Thoracic aorta endothelial cell (primary cell): Measurements from ENCODE around the gene ELOA. TPM values are rescaled to one million over a fixed set of nuclear protein-coding genes. Genes with fewer than 3 reads are reported as not detected.

Source experiments
- total RNA-seq: library from RNA; depleted of rRNA; stranded (reverse); fragments of >200 nt; gene quantifications from 2 replicates; pipeline ENCODE4 v1.2.3, GENCODE V29; 2012

The ELOA gene, protein sequence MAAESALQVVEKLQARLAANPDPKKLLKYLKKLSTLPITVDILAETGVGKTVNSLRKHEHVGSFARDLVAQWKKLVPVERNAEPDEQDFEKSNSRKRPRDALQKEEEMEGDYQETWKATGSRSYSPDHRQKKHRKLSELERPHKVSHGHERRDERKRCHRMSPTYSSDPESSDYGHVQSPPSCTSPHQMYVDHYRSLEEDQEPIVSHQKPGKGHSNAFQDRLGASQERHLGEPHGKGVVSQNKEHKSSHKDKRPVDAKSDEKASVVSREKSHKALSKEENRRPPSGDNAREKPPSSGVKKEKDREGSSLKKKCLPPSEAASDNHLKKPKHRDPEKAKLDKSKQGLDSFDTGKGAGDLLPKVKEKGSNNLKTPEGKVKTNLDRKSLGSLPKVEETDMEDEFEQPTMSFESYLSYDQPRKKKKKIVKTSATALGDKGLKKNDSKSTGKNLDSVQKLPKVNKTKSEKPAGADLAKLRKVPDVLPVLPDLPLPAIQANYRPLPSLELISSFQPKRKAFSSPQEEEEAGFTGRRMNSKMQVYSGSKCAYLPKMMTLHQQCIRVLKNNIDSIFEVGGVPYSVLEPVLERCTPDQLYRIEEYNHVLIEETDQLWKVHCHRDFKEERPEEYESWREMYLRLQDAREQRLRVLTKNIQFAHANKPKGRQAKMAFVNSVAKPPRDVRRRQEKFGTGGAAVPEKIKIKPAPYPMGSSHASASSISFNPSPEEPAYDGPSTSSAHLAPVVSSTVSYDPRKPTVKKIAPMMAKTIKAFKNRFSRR
- total RNA-seq, result 53.3 and 60.9 TPM in 2 replicates

DNA sequence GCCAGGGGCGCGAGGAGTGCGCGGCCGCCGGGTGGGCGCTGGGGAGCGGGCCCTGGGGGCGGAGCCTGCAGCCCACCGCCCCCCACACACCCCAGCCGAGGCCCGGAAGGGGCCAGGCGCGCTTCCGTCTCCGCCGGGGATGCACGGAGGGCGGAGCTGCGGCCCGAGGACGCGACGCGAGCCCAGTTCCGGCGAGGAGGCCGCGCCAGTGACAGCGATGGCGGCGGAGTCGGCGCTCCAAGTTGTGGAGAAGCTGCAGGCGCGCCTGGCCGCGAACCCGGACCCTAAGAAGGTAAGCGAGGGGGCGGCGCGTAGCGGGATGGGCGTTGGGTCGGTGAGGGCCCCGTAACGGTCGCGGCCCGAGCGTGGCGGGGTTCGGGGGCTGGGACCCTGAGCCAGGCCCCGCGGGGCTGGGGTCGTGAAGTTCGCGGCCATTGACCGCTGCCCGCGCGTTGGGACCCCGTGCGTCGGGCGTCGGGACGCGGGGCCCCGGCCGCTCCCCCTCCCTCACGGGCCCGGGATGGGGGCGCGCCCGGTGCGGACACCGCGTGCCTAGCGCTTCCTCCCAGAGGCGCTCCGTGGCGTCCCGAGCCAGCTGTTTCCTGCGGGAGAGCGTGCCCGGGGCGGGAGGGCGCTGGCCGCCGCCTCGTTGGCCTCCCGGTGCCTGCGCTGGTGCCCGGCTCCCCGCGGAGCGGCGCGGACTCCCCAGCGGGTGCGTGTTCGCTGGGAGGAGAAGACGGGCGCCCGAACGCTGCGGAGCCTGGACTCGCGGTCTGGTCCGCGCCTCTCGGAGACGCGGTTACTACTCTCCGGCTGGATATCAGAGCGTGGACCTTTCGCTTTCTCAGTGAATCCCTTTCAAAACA, at the start of gene ELOA:
Gene ELOA, plus strand, starts transcription at position 185 of the 866 bp plus-strand sequence. Its CDS starts 33 bp downstream, at position 218.

DNA sequence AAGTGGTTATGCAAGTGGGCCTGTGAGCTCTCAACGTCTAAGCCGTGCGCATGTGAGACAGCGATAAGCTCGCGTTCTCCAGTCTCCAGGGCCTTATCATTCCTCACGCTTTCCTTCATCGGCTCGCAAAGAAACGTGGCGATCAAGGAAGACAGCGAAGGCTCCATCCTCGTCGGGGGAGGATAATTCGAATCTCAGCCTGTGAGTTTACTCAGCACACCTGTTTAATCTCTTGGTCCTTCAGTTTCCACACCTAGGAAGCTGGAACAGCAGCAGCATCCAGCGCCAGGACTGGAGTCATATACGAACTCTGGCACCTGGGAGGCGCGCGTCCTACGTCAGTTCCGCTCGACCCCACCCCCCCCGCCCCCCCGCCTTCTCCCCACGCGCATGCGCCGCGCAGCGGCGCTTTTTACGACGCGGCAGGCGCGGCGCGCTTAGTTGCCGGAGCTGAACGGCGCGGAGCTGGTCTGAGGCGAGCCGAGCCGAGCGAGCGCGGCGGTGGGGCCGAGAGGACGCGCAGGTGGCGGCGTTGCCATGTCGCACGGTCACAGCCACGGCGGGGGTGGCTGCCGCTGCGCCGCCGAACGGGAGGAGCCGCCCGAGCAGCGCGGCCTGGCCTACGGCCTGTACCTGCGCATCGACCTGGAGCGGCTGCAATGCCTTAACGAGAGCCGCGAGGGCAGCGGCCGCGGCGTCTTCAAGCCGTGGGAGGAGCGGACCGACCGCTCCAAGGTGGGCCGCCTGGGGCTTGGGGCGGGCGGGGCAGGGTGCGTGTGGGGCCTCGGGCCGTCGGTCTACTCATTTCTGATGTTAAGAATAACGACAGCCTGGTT, 34.9 kb downstream of the ELOA start, which contains the start of gene PITHD1:
Gene PITHD1, plus strand, starts transcription at position 440 of the 836 bp plus-strand sequence. Its CDS starts 98 bp downstream, at position 538.

DNA sequence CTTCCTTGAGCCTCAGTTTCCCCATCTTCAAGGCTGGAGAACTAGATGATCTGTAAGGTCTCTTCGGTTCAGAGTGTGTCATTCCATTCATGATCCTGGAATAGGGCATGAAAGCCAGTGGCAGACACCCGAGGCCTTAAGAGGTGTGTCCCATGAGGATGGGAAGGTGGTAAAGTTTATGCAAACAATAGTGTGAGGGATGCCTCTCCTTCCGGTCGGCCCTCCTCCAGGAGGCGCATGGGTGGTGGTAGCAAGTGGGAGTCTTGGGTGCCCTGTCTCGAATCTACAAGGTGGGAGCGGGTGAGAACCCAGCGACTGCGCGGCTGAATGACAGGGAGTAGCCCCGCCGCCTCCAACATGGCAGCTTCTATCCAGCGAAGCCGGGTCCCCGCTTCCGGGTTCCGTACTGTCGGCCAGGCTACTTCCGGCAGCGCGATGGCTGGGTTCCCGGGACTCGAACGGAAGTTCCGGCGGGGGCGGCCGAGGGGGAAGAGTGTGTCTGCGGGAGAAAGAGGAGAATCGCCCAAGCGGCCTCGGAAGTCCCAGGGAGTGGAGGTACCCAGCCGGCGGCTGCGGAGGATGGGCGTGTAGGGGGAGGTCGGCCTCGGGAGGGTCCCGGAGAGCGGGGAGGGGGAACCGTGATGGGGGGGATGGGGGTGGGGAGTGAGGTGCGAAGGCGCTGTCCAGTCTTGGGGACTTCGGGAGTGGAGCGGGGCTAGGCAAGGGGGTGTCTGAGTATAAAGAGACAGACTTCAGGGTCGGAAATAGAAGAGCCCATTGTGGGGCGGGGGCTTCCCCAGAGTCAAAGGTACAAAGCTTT, 47.6 kb downstream of the ELOA start, which contains the start of gene LYPLA2:
Gene LYPLA2, plus strand, starts transcription at position 450 of the 820 bp plus-strand sequence. CDS start 1,538 bp downstream, outside the sequence.

DNA sequence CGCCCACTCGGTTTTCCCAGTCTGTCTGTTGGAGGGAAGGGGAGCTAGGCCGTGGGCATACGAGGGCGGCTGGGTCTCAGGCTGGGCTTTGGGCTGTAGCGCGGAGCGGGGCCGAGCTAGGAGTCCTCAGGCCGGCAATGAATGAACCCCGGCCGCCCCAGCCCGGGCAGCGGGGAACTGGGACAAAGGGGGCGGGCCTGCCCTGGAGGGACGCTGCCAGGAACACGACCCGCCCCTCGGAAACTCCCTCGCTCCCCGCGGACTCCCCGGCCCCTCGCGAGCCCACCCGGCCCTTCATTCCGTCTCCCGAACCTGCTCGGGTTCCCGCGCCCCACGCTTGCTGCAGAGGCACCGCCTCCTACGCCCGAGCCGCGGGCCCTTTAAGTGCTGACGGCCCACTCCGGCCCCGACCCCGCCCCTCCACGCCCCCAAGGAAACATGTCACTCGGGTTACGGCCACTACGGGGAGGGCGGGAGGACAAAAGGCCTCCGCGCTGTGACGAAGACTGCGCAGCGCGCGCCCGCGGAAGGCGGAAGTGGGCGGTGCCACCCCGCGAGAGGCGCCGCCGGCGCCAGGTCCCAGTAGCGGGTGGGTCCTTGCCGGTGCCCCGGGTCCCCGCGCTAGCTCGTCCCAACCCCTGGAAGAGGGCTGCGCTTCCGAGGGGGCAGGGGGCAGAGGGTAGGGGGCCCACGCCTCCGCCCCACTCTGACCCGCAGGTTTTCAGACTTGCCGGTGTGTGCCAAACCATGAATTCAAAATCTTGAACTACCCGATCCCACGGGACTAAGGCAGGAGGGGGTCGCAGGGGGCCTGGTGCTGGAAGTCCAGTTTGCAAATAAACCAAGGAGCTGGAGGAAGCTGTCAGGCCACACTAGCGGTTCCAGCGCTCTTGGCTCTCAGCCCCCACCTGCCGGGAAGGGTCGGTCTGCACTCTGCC, 57.4 kb downstream of the ELOA start, which contains the start of gene GALE:
Gene GALE, minus strand, starts transcription at position 355 of the 938 bp plus-strand sequence. CDS start 1,747 bp downstream, outside the sequence.

Other genes with a start within 250 kb of the ELOA start
- 3.9 and 6.0 TPM in 2 replicates for gene E2F2, start 212.2 kb upstream of the ELOA start, total RNA-seq
- gene ID3, start 184.0 kb upstream of the ELOA start, total RNA-seq, result 191 and 227 TPM in 2 replicates
- gene RPL11, start 51.7 kb upstream of the ELOA start, total RNA-seq, result 870 and 1,099 TPM in 2 replicates
- gene PITHD1, start 34.9 kb downstream of the ELOA start, total RNA-seq, result 31.3 and 40.0 TPM in 2 replicates
- 84.0 and 88.7 TPM in 2 replicates for gene LYPLA2, start 47.7 kb downstream of the ELOA start, total RNA-seq
- 38.2 and 45.7 TPM in 2 replicates for gene GALE, start 57.3 kb downstream of the ELOA start, total RNA-seq
- gene HMGCL, start 82.0 kb downstream of the ELOA start, total RNA-seq, result 21.3 and 26.6 TPM in 2 replicates
- 6.8 and 6.9 TPM in 2 replicates for gene FUCA1, start 124.8 kb downstream of the ELOA start, total RNA-seq
- gene CNR2, start 169.9 kb downstream of the ELOA start, total RNA-seq, result not detected in 2 replicates
- gene PNRC2, start 216.4 kb downstream of the ELOA start, total RNA-seq, result 161 and 166 TPM in 2 replicates
- gene SRSF10, start 236.9 kb downstream of the ELOA start, total RNA-seq, result 157 and 159 TPM in 2 replicates